ENCODE data around the gene ASAP3. TPM values are rescaled to one million over a fixed set of nuclear protein-coding genes. Genes with fewer than 3 reads are reported as not detected.

ASAP3 gene
- total and polyA plus RNA-seq, 9 of the 15 experiments (the other 6 are each of a cell fraction or from before 2014, with no cell fraction given) = 1.7 to 31.2 (median 17.4) TPM

- TF ChIP-seq NONO (IDR thresholded peaks at IDR 0.05; ENCODE audit: low read depth in 2 of 2, low read length in 1 of 2) = no peak
- TF ChIP-seq ELK1 (CRISPR knock-in tag; IDR thresholded peaks at IDR 0.05) = no peak
- no peak for TF ChIP-seq MAFG (tag; conservative IDR thresholded peaks at IDR 0.05)
- TF ChIP-seq NCOR1 (IDR thresholded peaks at IDR 0.05) = no peak
- TF ChIP-seq MECOM (CRISPR knock-in tag; IDR thresholded peaks at IDR 0.05) = no peak
- peak; percentile 32; the same call in 1 of the 2 replicates for TF ChIP-seq HDAC2 (IDR thresholded peaks at IDR 0.05)
- no peak for TF ChIP-seq KLF10 (CRISPR knock-in tag; IDR thresholded peaks at IDR 0.05)
- TF ChIP-seq GABPA (tag; conservative IDR thresholded peaks at IDR 0.05; ENCODE audit: low read depth) = peak; percentile 49
- no peak for TF ChIP-seq SREBF1 (IDR thresholded peaks at IDR 0.05; ENCODE audit: borderline replicate concordance, low read depth, low read length)
Measured at GRCh38 chr1:23389837-23390321, 94.1 kb downstream of the ASAP3 start (continued).

- no TSS peak for BruUV-seq (replicated peaks)
- Histone ChIP-seq H3K4me3 (no peak overlapping the region), H3K9me1 (ENCODE audit: control insufficient read depth, insufficient read depth, low read length) (no peaks in the 10 kb centered on the region), H3K27ac (ENCODE audit: extremely low read depth, low read depth, low read length) (no peak overlapping the region), H3K9ac (ENCODE audit: insufficient read depth in 1 of 2, low read depth in 2 of 2, low read length in 2 of 2) (peak overlapping the region in 1 of 2 experiments; percentile 70; a peak in 1 of 4 replicates), H3K9me3 (replicated peaks; ENCODE audit: control insufficient read depth, insufficient read depth, low read depth, low read length) (no peaks in the 10 kb centered on the region), H3K4me1 (replicated peaks in 1 of 2; ENCODE audit: control insufficient read depth in 2 of 2, insufficient read depth in 2 of 2, low read length in 2 of 2) (peaks cover 15 to 41% of the 10 kb centered on the region in 2 experiments), H3K27me3 (ENCODE audit: control insufficient read depth in 2 of 2, insufficient read depth in 2 of 2, low read length in 2 of 2) (no peaks in the 10 kb centered on the region), H2AFZ (ENCODE audit: low read depth, low read length) (no peak overlapping the region), H3K79me2 (ENCODE audit: control insufficient read depth, insufficient read depth, low read length) (no peaks in the 10 kb centered on the region), H4K20me1 (replicated peaks; ENCODE audit: control insufficient read depth, insufficient read depth, low read length) (no peaks in the 10 kb centered on the region), H3K36me3 (ENCODE audit: control insufficient read depth, insufficient read depth, low read length) (no peaks in the 10 kb centered on the region), H3K4me2 (ENCODE audit: insufficient read depth, low read length) (no peak overlapping the region)
- POLR2A ChIA-PET = interaction anchor here (0.7 to 1.1 kb wide), 2 partner anchors 19 to 87 kb away, joined by 3 to 5 read pairs; no protein-coding TSS in a partner anchor
- no peak for TF ChIP-seq ILK (tag; IDR thresholded peaks at IDR 0.05; ENCODE audit: borderline replicate concordance, low read depth)
- no peak for FAIRE-seq
- CTCF ChIA-PET (ENCODE audit: low intra/inter-chr PET ratio) = no interaction called here
- intact Hi-C loops (cut with micrococcal nuclease) (no loop called here), in situ Hi-C loops (cut with MboI) (no loop called here)
- no peak for ATAC-seq
- 59% methylated on average over 8 of the region's 8 CpGs for WGBS (ENCODE audit: insufficient coverage, low coverage, missing lambda C conversion rate)
- DNase-seq (ENCODE audit: extremely low read depth in 1 of 4, low spot score in 3 of 4) = no peak
Measured at GRCh38 chr1:23387494-23387893, 96.5 kb downstream of the ASAP3 start.
